Renal cortex interstitium (tissue), 11 donors: ENCODE data around the gene DDX46. TPM values are rescaled to one million over a fixed set of nuclear protein-coding genes. Genes with fewer than 3 reads are reported as not detected.

Experiments
- DNase-seq, 11 donors: peaks; one replicate each; pipeline ENCODE4 v3.0.0-alpha.2; 2013; ENCODE audit warnings: low read depth in 9 of 11, low spot score in 4 of 11; ENCODE audit errors: extremely low read depth in 1 of 11
- polyA plus RNA-seq, 3 donors: library from polyadenylated mRNA; unstranded; fragments of 120-200 nt; gene quantifications; one replicate each; pipeline ENCODE4 v1.2.1, GENCODE V29; 2013; ENCODE audit not compliant: insufficient read length in 3 of 3

Gene DDX46
- polyA plus RNA-seq, 3 donors: 76.6 to 95.7 (median 89.7) TPM

DNA sequence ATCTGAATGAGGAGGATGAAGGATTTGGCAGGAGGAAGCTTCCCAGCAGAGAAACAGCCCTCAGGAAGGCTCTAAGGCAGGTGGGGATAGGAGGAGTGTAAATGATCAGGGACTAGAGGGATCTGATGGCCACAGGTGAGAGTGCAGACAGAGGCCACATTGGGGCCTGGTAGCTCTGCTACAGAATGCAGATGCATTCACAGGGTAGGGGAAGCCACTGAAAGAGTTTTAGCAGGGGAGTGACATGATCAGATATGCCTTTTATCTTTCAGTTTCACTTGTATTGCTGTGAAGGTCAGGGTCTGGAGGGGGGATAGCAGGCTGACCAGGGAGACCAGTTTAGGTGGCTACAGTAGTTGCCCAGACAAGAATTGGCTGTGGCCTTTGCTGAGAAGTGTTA, 118.6 kb downstream of the DDX46 start:
- DNase-seq: no peak

DNA sequence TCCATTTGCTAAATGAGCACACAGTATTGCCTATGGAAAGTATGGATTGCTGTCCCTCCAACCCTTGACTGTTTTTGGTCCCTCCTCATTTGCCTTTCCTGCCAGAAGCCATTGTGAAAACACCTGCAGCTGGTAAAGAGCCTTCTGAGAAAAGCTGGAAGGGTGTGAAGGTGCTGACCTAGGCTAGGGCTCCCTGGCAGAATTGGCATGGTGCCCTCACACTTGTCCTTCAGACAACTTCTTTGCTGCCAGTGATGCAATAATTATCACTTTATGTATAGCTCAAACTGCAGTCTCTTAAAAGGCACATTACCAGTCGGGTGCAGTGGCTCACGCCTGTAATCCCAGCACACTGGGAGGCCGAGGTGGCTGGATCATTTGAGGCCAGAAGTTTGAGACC, 119.8 kb downstream of the DDX46 start:
- DNase-seq: no peak

DNA sequence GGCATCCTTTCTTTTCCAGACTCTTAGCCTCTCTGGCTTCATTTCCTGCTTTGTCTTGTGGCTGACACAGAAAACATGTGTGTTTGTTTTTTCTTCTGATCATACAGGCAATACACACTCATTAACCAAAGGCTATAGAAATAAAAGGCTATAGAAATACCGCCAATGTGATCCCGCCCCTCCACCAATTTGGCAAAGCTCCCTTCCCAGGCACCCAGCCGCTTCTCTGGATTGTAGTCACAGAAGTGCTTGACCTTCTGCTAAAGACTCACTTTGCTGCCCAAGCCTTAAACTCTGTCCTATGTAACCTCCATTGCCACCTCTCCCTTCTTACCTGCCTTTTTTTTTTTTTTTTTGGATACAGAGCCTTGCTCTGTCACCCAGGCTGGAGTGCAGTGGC, 120.9 kb downstream of the DDX46 start:
- DNase-seq: no peak

Other genes starting within 250 kb of the DDX46 start
- 10 to 100 TPM in 2 of 3 donors, 1 to 10 TPM in 1; 9.3 to 16.5 (median 10.6) TPM for gene JADE2, start 233.1 kb upstream of the DDX46 start, polyA plus RNA-seq
- 10 to 100 TPM; 38.4 to 44.1 (median 39.5) TPM for gene SAR1B, start 126.0 kb upstream of the DDX46 start, polyA plus RNA-seq
- 10 to 100 TPM; 20.5 to 23.1 (median 22.0) TPM for gene SEC24A, start 110.0 kb upstream of the DDX46 start, polyA plus RNA-seq
- gene CAMLG, start 20.2 kb upstream of the DDX46 start, polyA plus RNA-seq: 10 to 100 TPM; 61.9 to 74.7 (median 65.4) TPM
- gene C5orf24, start 87.2 kb downstream of the DDX46 start, polyA plus RNA-seq: 100 to 1,000 TPM in 2 of 3 donors, 10 to 100 TPM in 1; 90.8 to 112 (median 108) TPM
- gene TXNDC15, start 115.6 kb downstream of the DDX46 start, polyA plus RNA-seq: 10 to 100 TPM; 80.0 to 89.5 (median 82.3) TPM
- 10 to 100 TPM; 10.5 to 16.5 (median 12.2) TPM for gene PCBD2, start 146.4 kb downstream of the DDX46 start, polyA plus RNA-seq
- gene CATSPER3, start 209.1 kb downstream of the DDX46 start, polyA plus RNA-seq: 1 to 10 TPM in 2 of 3 donors, under 1 TPM in 1; 0.89 to 1.3 (median 1.3) TPM